Hair follicle dermal papilla cell (primary cell): ENCODE data around the gene TNFSF12. TPM values are rescaled to one million over a fixed set of nuclear protein-coding genes. Genes with fewer than 3 reads are reported as not detected.

ENCODE experiments used
- small RNA-seq: library from RNA; depleted of rRNA; stranded (forward); fragments of <200 nt; gene quantifications from one replicate; pipeline ENCODE3, GENCODE V24; 2012
- total RNA-seq: library from RNA; depleted of rRNA; stranded (reverse); fragments of >200 nt; gene quantifications from 2 replicates; pipeline ENCODE4 v1.2.3, GENCODE V29; 2012

Gene TNFSF12, protein sequence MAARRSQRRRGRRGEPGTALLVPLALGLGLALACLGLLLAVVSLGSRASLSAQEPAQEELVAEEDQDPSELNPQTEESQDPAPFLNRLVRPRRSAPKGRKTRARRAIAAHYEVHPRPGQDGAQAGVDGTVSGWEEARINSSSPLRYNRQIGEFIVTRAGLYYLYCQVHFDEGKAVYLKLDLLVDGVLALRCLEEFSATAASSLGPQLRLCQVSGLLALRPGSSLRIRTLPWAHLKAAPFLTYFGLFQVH
- 12.2 and 20.2 TPM in 2 replicates for total RNA-seq

DNA sequence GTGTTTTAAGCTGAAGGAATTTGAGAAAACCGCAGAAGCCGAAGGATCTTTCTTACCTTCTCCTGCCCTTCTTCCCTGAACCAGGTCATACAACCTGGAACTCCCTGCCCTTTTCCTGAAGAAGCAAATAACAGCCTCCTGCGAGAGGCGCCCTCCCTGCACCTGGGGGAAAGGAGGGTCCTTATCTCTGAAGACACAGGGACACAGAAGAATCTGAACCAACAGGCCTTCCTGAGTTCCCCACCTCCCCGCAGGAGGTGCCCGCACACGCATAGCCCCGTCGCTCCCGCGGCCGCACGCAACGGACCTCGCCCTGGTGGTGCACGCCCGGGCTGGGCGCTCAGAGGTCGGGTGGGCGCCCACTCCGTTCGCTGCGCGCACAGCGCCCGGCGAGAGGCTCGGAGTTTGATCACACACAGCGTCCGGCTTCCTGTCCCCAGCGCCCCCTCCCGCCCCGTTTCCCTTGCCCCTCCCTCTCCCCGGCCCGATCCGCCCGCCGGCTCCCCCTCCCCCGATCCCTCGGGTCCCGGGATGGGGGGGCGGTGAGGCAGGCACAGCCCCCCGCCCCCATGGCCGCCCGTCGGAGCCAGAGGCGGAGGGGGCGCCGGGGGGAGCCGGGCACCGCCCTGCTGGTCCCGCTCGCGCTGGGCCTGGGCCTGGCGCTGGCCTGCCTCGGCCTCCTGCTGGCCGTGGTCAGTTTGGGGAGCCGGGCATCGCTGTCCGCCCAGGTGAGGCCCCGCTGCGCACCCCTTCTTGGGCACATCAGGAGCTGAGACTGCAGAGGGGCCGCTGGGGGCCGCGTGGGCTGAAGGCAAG lies at the start of gene TNFSF12:
TNFSF12 (plus strand) TSS at position 474 of the 816 bp plus-strand sequence; CDS start at position 570, 96 bp downstream.

DNA sequence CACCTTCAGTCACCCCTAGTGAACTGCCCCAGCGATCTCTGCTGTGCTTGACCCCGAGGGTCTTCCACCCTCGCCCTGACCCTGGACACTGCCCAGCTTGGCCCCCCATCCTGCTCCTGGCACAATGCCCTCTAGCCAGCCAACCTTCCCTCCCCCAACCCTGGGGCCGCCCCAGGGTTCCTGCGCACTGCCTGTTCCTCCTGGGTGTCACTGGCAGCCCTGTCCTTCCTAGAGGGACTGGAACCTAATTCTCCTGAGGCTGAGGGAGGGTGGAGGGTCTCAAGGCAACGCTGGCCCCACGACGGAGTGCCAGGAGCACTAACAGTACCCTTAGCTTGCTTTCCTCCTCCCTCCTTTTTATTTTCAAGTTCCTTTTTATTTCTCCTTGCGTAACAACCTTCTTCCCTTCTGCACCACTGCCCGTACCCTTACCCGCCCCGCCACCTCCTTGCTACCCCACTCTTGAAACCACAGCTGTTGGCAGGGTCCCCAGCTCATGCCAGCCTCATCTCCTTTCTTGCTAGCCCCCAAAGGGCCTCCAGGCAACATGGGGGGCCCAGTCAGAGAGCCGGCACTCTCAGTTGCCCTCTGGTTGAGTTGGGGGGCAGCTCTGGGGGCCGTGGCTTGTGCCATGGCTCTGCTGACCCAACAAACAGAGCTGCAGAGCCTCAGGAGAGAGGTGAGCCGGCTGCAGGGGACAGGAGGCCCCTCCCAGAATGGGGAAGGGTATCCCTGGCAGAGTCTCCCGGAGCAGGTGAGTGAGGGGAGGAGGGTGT lies 9.9 kb downstream of the TNFSF12 start, which contains the start of gene TNFSF13:
TNFSF13 (plus strand) TSS at position 207 of the 776 bp plus-strand sequence; CDS start at position 497, 290 bp downstream.

DNA sequence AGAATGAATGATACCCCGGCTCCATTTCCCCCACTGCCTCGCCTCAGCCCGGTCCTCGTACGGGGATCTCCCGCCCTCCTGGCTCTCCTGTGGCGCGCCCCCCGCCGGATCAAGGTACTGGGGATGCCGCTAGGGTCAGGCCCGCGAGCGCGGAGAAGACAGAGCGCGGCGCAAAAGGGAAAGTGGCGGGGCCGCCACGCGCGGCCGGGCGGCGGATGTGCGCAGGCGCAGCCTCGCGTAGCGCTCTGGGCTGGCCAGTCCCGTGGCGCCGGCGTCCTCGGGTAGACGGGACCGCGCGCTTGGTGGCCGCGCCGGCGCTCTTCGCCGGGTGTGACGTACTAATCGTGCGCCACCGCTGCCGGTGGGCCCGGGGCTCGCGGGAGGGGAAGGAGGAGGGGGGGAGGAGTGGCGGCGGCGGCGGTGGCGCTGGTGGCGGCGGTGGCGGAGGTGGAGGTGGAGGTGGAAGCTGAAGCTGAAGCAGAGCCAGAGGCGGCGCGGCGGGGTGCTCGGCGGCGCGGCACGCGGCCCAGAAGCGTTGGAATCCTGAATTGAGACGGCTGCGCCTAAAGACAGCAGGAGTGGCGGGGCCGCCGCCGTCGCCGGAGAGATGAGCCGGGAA lies 12.8 kb downstream of the TNFSF12 start, which contains the start of gene SENP3:
SENP3 (plus strand) TSS at position 331 of the 619 bp plus-strand sequence. CDS start 1,158 bp downstream, outside the sequence.

DNA sequence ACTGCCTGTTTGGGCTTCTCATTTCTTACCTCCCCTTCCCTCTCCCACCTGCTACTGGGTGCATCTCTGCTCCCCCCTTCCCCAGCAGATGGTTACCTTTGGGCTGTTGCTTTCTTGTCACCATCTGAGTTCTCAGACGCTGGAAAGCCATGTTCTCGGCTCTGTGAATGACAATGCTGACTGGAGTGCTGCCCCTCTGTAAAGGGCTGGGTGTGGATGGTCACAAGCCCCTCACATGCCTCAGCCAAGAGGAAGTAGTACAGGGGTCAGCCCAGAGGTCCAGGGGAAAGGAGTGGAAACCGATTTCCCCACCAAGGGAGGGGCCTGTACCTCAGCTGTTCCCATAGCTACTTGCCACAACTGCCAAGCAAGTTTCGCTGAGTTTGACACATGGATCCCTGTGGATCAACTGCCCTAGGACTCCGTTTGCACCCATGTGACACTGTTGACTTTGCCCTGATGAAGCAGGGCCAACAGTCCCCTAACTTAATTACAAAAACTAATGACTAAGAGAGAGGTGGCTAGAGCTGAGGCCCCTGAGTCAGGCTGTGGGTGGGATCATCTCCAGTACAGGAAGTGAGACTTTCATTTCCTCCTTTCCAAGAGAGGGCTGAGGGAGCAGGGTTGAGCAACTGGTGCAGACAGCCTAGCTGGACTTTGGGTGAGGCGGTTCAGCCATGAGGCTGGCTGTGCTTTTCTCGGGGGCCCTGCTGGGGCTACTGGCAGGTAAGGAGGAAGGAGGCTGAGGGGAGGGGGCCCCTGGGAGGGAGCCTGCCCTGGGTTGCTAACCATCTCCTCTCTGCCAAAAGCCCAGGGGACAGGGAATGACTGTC lies 30.4 kb downstream of the TNFSF12 start, which contains the start of gene CD68:
CD68 (plus strand) TSS at position 638 of the 833 bp plus-strand sequence; CDS start at position 678, 40 bp downstream.

DNA sequence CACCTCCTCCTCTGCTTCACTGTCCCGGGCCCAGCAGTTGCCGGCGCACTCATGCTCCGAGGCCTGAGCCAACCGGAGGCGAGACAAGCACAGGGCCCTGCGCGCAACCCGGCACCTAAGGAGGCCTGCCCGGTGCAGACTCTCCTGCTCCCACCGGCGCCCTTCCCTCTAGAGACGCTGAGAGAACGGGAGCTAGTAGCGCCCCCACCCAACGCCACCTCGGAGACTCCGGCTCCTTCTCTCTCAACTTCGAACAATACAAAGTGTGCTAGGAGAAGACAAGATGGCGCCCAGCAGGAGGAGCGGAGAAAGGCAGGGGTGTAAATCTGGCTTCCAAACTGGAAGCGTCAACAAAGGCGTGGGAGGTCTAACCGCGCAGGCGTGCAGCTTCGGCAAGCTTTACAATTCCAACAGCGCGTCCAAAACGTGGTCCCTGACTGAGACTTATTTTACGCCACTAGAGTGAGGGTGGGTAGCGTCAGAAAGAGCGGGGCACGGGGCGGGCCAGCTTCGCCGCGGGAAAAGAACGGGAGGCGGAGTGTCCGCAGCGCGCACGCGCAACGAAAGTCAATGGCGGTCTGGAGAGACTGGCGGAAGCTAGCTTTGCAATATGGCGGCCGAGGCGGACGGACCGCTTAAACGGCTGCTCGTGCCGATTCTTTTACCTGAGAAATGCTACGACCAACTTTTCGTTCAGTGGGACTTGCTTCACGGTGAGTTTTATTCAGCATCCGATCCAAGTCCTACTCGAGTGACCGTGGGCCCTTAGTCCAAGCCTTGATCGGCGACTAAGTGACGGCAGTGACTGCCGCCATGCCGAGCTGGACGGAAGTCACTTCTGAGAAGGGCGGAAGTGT lies 34.6 kb downstream of the TNFSF12 start, which contains the start of gene MPDU1:
MPDU1 (plus strand) TSS at position 600 of the 857 bp plus-strand sequence; CDS start at position 611, 11 bp downstream.

DNA sequence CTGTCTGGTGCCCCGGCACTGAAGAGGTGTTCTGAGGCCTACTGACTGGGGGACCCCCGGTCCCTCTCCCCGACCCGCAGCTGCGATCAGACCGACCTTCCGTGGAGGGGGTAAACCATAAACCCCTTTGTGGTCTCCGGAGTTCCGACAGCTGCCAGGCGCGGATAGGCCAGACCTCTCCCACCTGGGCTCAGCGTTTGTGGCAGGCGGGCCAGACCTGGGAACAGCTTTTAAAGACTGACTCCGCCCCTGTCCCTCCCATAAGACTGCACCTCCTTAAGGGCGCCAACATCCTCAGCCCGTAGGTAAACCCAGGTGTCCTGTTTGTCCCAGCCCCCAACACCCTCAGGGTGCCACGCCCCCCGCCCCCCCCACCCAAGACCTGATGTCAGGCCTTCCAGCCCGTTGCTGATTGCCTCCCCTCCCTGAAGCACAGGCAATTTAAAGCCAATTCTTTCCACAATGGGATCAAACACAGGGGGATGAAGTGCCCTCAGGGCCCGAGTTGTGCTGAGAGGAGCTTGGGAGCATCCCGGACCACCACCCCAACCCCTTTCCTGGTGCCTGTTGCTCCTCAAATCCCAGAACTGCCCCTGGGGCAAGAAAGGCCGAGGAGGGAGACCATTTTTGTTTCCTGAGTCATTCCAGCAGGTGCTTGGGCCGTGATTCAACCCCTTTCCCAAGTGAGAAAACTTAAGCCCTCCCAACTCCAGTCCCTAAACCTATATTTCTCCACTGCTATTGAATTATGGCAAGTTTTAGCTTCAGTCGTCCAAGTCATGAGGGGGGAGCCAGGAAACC lies 41.2 kb downstream of the TNFSF12 start, which contains the start of gene SOX15:
SOX15 (minus strand) TSS at position 204 of the 801 bp plus-strand sequence. CDS start 418 bp downstream, outside the sequence.

Small RNAs within 50 kb of the gene (small RNA-seq; reads per million reads assigned to genes)
- gene CD68 (not detected), gene RF00019 (not detected), gene SNORA48 (not detected), gene SNORD10 (not detected)

Other genes starting within 250 kb of the TNFSF12 start
- gene EIF5A, start 241.4 kb upstream of the TNFSF12 start, total RNA-seq, result 428 and 632 TPM in 2 replicates
- gene GPS2, start 233.7 kb upstream of the TNFSF12 start, total RNA-seq, result 52.0 and 53.2 TPM in 2 replicates
- 16.2 TPM in 2 replicates for gene NEURL4, start 219.7 kb upstream of the TNFSF12 start, total RNA-seq
- gene ACAP1, start 212.5 kb upstream of the TNFSF12 start, total RNA-seq, result 0.97 TPM in 1 of 2 replicates, not detected in the other
- gene KCTD11, start 196.9 kb upstream of the TNFSF12 start, total RNA-seq, result 12.2 and 15.8 TPM in 2 replicates
- gene TMEM95, start 193.9 kb upstream of the TNFSF12 start, total RNA-seq, result not detected in 2 replicates
- gene TNK1, start 168.0 kb upstream of the TNFSF12 start, total RNA-seq, result 1.7 and 2.4 TPM in 2 replicates
- gene PLSCR3, start 154.5 kb upstream of the TNFSF12 start, total RNA-seq, result 26.6 and 29.9 TPM in 2 replicates
- gene TMEM256, start 145.0 kb upstream of the TNFSF12 start, total RNA-seq, result 39.9 and 61.1 TPM in 2 replicates
- gene NLGN2, start 141.2 kb upstream of the TNFSF12 start, total RNA-seq, result 16.9 TPM in 2 replicates
- gene SPEM1, start 128.7 kb upstream of the TNFSF12 start, total RNA-seq, result not detected in 2 replicates
- gene SPEM2, start 123.4 kb upstream of the TNFSF12 start, total RNA-seq, result not detected in 2 replicates
- gene SPEM3, start 120.2 kb upstream of the TNFSF12 start, total RNA-seq, result not detected in 2 replicates
- gene TMEM102, start 113.6 kb upstream of the TNFSF12 start, total RNA-seq, result 2.3 and 4.5 TPM in 2 replicates
- 0.97 and 1.8 TPM in 2 replicates for gene FGF11, start 109.5 kb upstream of the TNFSF12 start, total RNA-seq
- gene CHRNB1, start 104.0 kb upstream of the TNFSF12 start, total RNA-seq, result 6.2 and 7.5 TPM in 2 replicates
- 54.8 TPM in 2 replicates for gene ZBTB4, start 69.4 kb upstream of the TNFSF12 start, total RNA-seq
- not detected in 2 replicates for gene SLC35G6, start 67.6 kb upstream of the TNFSF12 start, total RNA-seq
- 98.0 and 120 TPM in 2 replicates for gene POLR2A, start 64.7 kb upstream of the TNFSF12 start, total RNA-seq
- 1.2 and 1.5 TPM in 2 replicates for gene TNFSF13, start 9.7 kb downstream of the TNFSF12 start, total RNA-seq
- 66.4 and 68.7 TPM in 2 replicates for gene SENP3, start 12.9 kb downstream of the TNFSF12 start, total RNA-seq
- 25.3 and 43.4 TPM in 2 replicates for gene CD68, start 30.6 kb downstream of the TNFSF12 start, total RNA-seq
- 63.1 and 88.3 TPM in 2 replicates for gene MPDU1, start 34.8 kb downstream of the TNFSF12 start, total RNA-seq
- gene SOX15, start 41.0 kb downstream of the TNFSF12 start, total RNA-seq, result 0.12 and 0.49 TPM in 2 replicates
- 49.2 and 51.1 TPM in 2 replicates for gene FXR2, start 65.8 kb downstream of the TNFSF12 start, total RNA-seq
- 29.0 and 39.6 TPM in 2 replicates for gene SAT2, start 78.8 kb downstream of the TNFSF12 start, total RNA-seq
- gene SHBG, start 81.1 kb downstream of the TNFSF12 start, total RNA-seq, result 0.36 TPM in 1 of 2 replicates, not detected in the other
- gene ATP1B2, start 101.9 kb downstream of the TNFSF12 start, total RNA-seq, result not detected in 2 replicates
- gene TP53, start 138.4 kb downstream of the TNFSF12 start, total RNA-seq, result 62.7 and 67.7 TPM in 2 replicates
- 2.8 and 3.8 TPM in 2 replicates for gene WRAP53, start 139.4 kb downstream of the TNFSF12 start, total RNA-seq
- gene EFNB3, start 156.1 kb downstream of the TNFSF12 start, total RNA-seq, result 3.2 and 5.2 TPM in 2 replicates
- gene DNAH2, start 168.7 kb downstream of the TNFSF12 start, total RNA-seq, result 0.12 and 0.16 TPM in 2 replicates